CD4-positive, alpha-beta T cell treated with Interferon alpha-2 for 1 hour (primary cell): ENCODE measurements around the gene TMEM86A.
A peak's percentile ranks its signal among the peaks of the same experiment; 100 is the strongest.

Experiments
- DNase-seq, 2 donors: peaks; one replicate each; pipeline ENCODE4 v3.0.0-alpha.2; 2020 to 2022

The TMEM86A gene

GRCh38 chr11:18727479-18728236 lies 29.1 kb downstream of the TMEM86A start:
- DNase-seq, result peak; percentile 36 to 57

GRCh38 chr11:18728658-18729057 lies 30.1 kb downstream of the TMEM86A start:
- DNase-seq, result no peak

GRCh38 chr11:18729426-18729825 lies 30.8 kb downstream of the TMEM86A start:
- no peak for DNase-seq

GRCh38 chr11:18730020-18730419 lies 31.4 kb downstream of the TMEM86A start:
- no peak for DNase-seq

GRCh38 chr11:18731441-18731840 lies 32.9 kb downstream of the TMEM86A start:
- DNase-seq, result no peak

GRCh38 chr11:18731949-18732821 lies 33.6 kb downstream of the TMEM86A start:
- peak; percentile 55 to 75 for DNase-seq

- no peak for DNase-seq
Measured at GRCh38 chr11:18733202-18733601, 34.6 kb downstream of the TMEM86A start.

GRCh38 chr11:18736590-18737148 lies 38.1 kb downstream of the TMEM86A start:
- DNase-seq, result no peak

GRCh38 chr11:18737642-18738041 lies 39.1 kb downstream of the TMEM86A start:
- DNase-seq, result no peak

GRCh38 chr11:18739685-18740084 lies 41.1 kb downstream of the TMEM86A start:
- DNase-seq, result no peak

GRCh38 chr11:18741783-18742182 lies 43.2 kb downstream of the TMEM86A start:
- DNase-seq, result no peak

GRCh38 chr11:18743365-18743764 lies 44.8 kb downstream of the TMEM86A start:
- no peak for DNase-seq

- no peak for DNase-seq
Measured at GRCh38 chr11:18743900-18744514, 45.4 kb downstream of the TMEM86A start.

- DNase-seq, result no peak
Measured at GRCh38 chr11:18745251-18745650, 46.7 kb downstream of the TMEM86A start.

GRCh38 chr11:18748766-18749365 lies 50.3 kb downstream of the TMEM86A start:
- DNase-seq, result no peak

GRCh38 chr11:18749681-18750319 lies 51.2 kb downstream of the TMEM86A start:
- DNase-seq, result no peak

GRCh38 chr11:18750944-18751343 lies 52.4 kb downstream of the TMEM86A start:
- DNase-seq, result no peak

- DNase-seq, result no peak
Measured at GRCh38 chr11:18752502-18752901, 53.9 kb downstream of the TMEM86A start.

- DNase-seq, result no peak
Measured at GRCh38 chr11:18754308-18754707, 55.7 kb downstream of the TMEM86A start.
